Liver (tissue), 9 donors: Measurements from ENCODE around the gene CRADD. TPM values are rescaled to one million over a fixed set of nuclear protein-coding genes. Genes with fewer than 3 reads are reported as not detected.

ENCODE experiments used
- DNase-seq: peaks from one replicate; pipeline ENCODE4 v3.0.0-alpha.2; 2017; ENCODE audit warnings: low spot score
- H3K27ac ChIP-seq, 2 donors: one replicate each; pipeline ENCODE4 v1.7.0; 2013; ENCODE audit warnings: inconsistent platforms in 2 of 2, low read length in 2 of 2, control low read depth in 1 of 2, low read depth in 1 of 2, mild to moderate bottlenecking in 1 of 2
- H3K27me3 ChIP-seq, 4 donors: one replicate each; pipeline versions ENCODE4 v1.6.1 to v1.7.0; 2013; ENCODE audit warnings: low read length in 3 of 4, inconsistent platforms in 1 of 4, mild to moderate bottlenecking in 1 of 4, moderate library complexity in 1 of 4; ENCODE audit not compliant: control insufficient read depth in 4 of 4, insufficient read depth in 4 of 4
- H3K36me3 ChIP-seq, 4 donors: one replicate each; pipeline versions ENCODE4 v1.6.1 to v1.7.0; 2013; ENCODE audit warnings: low read length in 3 of 4, mild to moderate bottlenecking in 3 of 4, low read depth in 1 of 4, moderate library complexity in 1 of 4; ENCODE audit not compliant: control insufficient read depth in 4 of 4, insufficient read depth in 3 of 4
- H3K4me1 ChIP-seq, 4 donors: one replicate each; pipeline versions ENCODE4 v1.6.1 to v1.7.0; 2013; ENCODE audit warnings: low read length in 3 of 4, mild to moderate bottlenecking in 3 of 4, moderate library complexity in 1 of 4; ENCODE audit not compliant: control insufficient read depth in 4 of 4, insufficient read depth in 4 of 4
- H3K4me3 ChIP-seq, 3 donors: one replicate each; pipeline versions ENCODE4 v1.6.1 to v1.7.0; 2013; ENCODE audit warnings: low read length in 3 of 3, control low read depth in 1 of 3, low read depth in 1 of 3, mild to moderate bottlenecking in 1 of 3
- H3K9ac ChIP-seq, 2 donors: one replicate each; pipeline ENCODE4 v1.7.0; 2013; ENCODE audit warnings: low read length in 2 of 2, mild to moderate bottlenecking in 2 of 2, moderate library complexity in 2 of 2, control low read depth in 1 of 2, low read depth in 1 of 2
- H3K9me3 ChIP-seq, 4 donors: one replicate each; pipeline versions ENCODE4 v1.6.1 to v1.7.0; 2013; ENCODE audit warnings: low read length in 3 of 4; ENCODE audit not compliant: control insufficient read depth in 4 of 4
- CTCF ChIP-seq: fragments of 150-350 bp; IDR thresholded peaks from 2 replicates; pipeline ENCODE4 v1.5.1; 2017; ENCODE audit warnings: improper control_type of control experiment, low read depth, low read length; ENCODE audit not compliant: missing input control
- EGR1 ChIP-seq, 2 donors: IDR thresholded peaks; 2 replicates each; pipeline ENCODE4 v1.6.1; 2016 to 2018; ENCODE audit warnings: antibody characterized with exemption in 2 of 2, low read depth in 2 of 2
- FOXA1 ChIP-seq: IDR thresholded peaks from 2 replicates; pipeline ENCODE4 v1.6.1; 2016; ENCODE audit warnings: antibody characterized with exemption
- FOXA2 ChIP-seq: IDR thresholded peaks from 2 replicates; pipeline ENCODE4 v1.6.1; 2016; ENCODE audit warnings: antibody characterized with exemption
- GABPA ChIP-seq, 2 donors: IDR thresholded peaks in 1 of 2; conservative IDR thresholded peaks in 1 of 2; 2 replicates each; pipeline ENCODE4 v1.6.1; 2016; ENCODE audit warnings: antibody characterized with exemption in 2 of 2, mild to moderate bottlenecking in 1 of 2, moderate library complexity in 1 of 2
- HNF4A ChIP-seq, 2 donors: conservative IDR thresholded peaks; 2 replicates each; pipeline ENCODE4 v1.6.1; 2016; ENCODE audit warnings: antibody characterized with exemption in 2 of 2, mild to moderate bottlenecking in 2 of 2
- HNF4G ChIP-seq: IDR thresholded peaks from 2 replicates; pipeline ENCODE4 v1.6.1; 2016; ENCODE audit warnings: antibody characterized with exemption
- JUND ChIP-seq, 2 donors: IDR thresholded peaks; 2 replicates each; pipeline ENCODE4 v1.6.1; 2016; ENCODE audit warnings: antibody characterized with exemption in 2 of 2
- MAX ChIP-seq: IDR thresholded peaks from 2 replicates; pipeline ENCODE4 v1.6.1; 2016; ENCODE audit warnings: antibody characterized with exemption
- NR2F2 ChIP-seq: IDR thresholded peaks from 2 replicates; pipeline ENCODE4 v1.6.1; 2016; ENCODE audit warnings: antibody characterized with exemption
- RAD21 ChIP-seq, 2 donors: IDR thresholded peaks; 2 replicates each; pipeline ENCODE4 v1.6.1; 2016; ENCODE audit warnings: antibody characterized with exemption in 2 of 2, mild to moderate bottlenecking in 2 of 2
- REST ChIP-seq: IDR thresholded peaks from 2 replicates; pipeline ENCODE4 v1.6.1; 2016; ENCODE audit warnings: antibody characterized with exemption, mild to moderate bottlenecking
- RXRA ChIP-seq, 2 donors: IDR thresholded peaks; 2 replicates each; pipeline ENCODE4 v1.6.1; 2017 to 2018; ENCODE audit warnings: antibody characterized with exemption in 2 of 2, mild to moderate bottlenecking in 1 of 2
- SP1 ChIP-seq: IDR thresholded peaks from 2 replicates; pipeline ENCODE4 v1.6.1; 2018; ENCODE audit warnings: antibody characterized with exemption, mild to moderate bottlenecking
- TAF1 ChIP-seq: conservative IDR thresholded peaks from 2 replicates; pipeline ENCODE4 v1.6.1; 2016; ENCODE audit warnings: antibody characterized with exemption, mild to moderate bottlenecking
- YY1 ChIP-seq: IDR thresholded peaks from 2 replicates; pipeline ENCODE4 v1.6.1; 2016; ENCODE audit warnings: antibody characterized with exemption, mild to moderate bottlenecking
- ZBTB33 ChIP-seq: IDR thresholded peaks from 2 replicates; pipeline ENCODE4 v1.6.1; 2016; ENCODE audit warnings: antibody characterized with exemption
- WGBS: extraction: QIAGEN DNeasy Blood & Tissue Kit; methylation state at CpG from one replicate; pipeline ENCODE4 v1.1.7; 2013; 5-methylcytosine and 5-hydroxymethylcytosine counted together
- polyA plus RNA-seq, 2 donors: library from polyadenylated mRNA; stranded (reverse) in 1 of 2; unstranded in 1 of 2; fragments of 200-250 nt in 1 of 2; fragments of >200 nt in 1 of 2; fragmentation: Nextera tagmentation in 1 of 2; extraction: Ambion mirVana in 1 of 2; gene quantifications; one replicate each; pipeline versions ENCODE4 v1.2.1 to v1.2.3, GENCODE V29; 2013 to 2015
- total RNA-seq, 2 donors: library from RNA; depleted of rRNA; stranded (reverse); fragments of >200 nt; gene quantifications; one replicate each; pipeline ENCODE4 v1.2.3, GENCODE V29; 2014
- donor health status: healthy.
- donor health status: healthy.
- donor health status: healthy.
- donor health status: healthy.
- donor health status: healthy.

CRADD gene
- total and polyA plus RNA-seq, 4 donors = 19.4 to 48.9 (median 29.6) TPM

GRCh38 chr12:93712200-93712599 lies 35.0 kb downstream of the CRADD start:
- 40% methylated on average over 3 of the region's 3 CpGs for WGBS
- Histone ChIP-seq H3K4me3 (no peak overlapping the region), H3K27me3 (no peaks in the 10 kb centered on the region), H3K36me3 (no peaks in the 10 kb centered on the region), H3K9me3 (no peaks in the 10 kb centered on the region), H3K9ac (no peak overlapping the region), H3K4me1 (peaks cover 0 to 3% (median under 1%) of the 10 kb centered on the region in 4 donors), H3K27ac (no peak overlapping the region)
- TF ChIP-seq SP1 (no peak), HNF4A (conservative IDR thresholded peaks at IDR 0.05) (peak in 1 of 2 donors; percentile 11)
- no peak for DNase-seq

- Histone ChIP-seq H3K9ac (no peak overlapping the region), H3K27me3 (no peaks in the 10 kb centered on the region), H3K9me3 (no peaks in the 10 kb centered on the region), H3K36me3 (no peaks in the 10 kb centered on the region), H3K4me3 (no peak overlapping the region), H3K27ac (no peak overlapping the region), H3K4me1 (peaks cover 0 to 3% (median under 1%) of the 10 kb centered on the region in 4 donors)
- 80% methylated on average over 5 of the region's 5 CpGs for WGBS
- no peak for DNase-seq
- TF ChIP-seq FOXA2 (no peak), TAF1 (no peak), EGR1 (IDR thresholded peaks at IDR 0.05; ENCODE audit: low read depth in 2 of 2) (no peak), CTCF (no peak), FOXA1 (no peak), GABPA (IDR thresholded peaks at IDR 0.05 in 1 of 2, conservative IDR thresholded peaks at IDR 0.05 in 1 of 2) (no peak), MAX (no peak), HNF4A (conservative IDR thresholded peaks at IDR 0.05) (no peak), JUND (IDR thresholded peaks at IDR 0.05) (no peak), HNF4G (no peak), YY1 (no peak), RXRA (IDR thresholded peaks at IDR 0.05) (no peak), SP1 (no peak), NR2F2 (no peak)
Observed at GRCh38 chr12:93713060-93713459, 35.9 kb downstream of the CRADD start.

- Histone ChIP-seq H3K9me3 (no peaks in the 10 kb centered on the region), H3K4me3 (no peak overlapping the region), H3K4me1 (peaks cover 0 to 3% (median under 1%) of the 10 kb centered on the region in 4 donors), H3K9ac (no peak overlapping the region), H3K36me3 (no peaks in the 10 kb centered on the region), H3K27ac (no peak overlapping the region), H3K27me3 (no peaks in the 10 kb centered on the region)
- TF ChIP-seq HNF4G (no peak), EGR1 (IDR thresholded peaks at IDR 0.05; ENCODE audit: low read depth in 2 of 2) (no peak), TAF1 (no peak), HNF4A (conservative IDR thresholded peaks at IDR 0.05) (no peak), FOXA2 (no peak), ZBTB33 (no peak), RAD21 (IDR thresholded peaks at IDR 0.05) (no peak), JUND (IDR thresholded peaks at IDR 0.05) (no peak), REST (no peak), GABPA (IDR thresholded peaks at IDR 0.05 in 1 of 2, conservative IDR thresholded peaks at IDR 0.05 in 1 of 2) (no peak)
- WGBS = 90% methylated on average over 4 of the region's 4 CpGs
- DNase-seq = no peak
Observed at GRCh38 chr12:93713800-93714199, 36.6 kb downstream of the CRADD start.
